Measurements from ENCODE around the gene RAB11FIP3.

The RAB11FIP3 gene

DNA sequence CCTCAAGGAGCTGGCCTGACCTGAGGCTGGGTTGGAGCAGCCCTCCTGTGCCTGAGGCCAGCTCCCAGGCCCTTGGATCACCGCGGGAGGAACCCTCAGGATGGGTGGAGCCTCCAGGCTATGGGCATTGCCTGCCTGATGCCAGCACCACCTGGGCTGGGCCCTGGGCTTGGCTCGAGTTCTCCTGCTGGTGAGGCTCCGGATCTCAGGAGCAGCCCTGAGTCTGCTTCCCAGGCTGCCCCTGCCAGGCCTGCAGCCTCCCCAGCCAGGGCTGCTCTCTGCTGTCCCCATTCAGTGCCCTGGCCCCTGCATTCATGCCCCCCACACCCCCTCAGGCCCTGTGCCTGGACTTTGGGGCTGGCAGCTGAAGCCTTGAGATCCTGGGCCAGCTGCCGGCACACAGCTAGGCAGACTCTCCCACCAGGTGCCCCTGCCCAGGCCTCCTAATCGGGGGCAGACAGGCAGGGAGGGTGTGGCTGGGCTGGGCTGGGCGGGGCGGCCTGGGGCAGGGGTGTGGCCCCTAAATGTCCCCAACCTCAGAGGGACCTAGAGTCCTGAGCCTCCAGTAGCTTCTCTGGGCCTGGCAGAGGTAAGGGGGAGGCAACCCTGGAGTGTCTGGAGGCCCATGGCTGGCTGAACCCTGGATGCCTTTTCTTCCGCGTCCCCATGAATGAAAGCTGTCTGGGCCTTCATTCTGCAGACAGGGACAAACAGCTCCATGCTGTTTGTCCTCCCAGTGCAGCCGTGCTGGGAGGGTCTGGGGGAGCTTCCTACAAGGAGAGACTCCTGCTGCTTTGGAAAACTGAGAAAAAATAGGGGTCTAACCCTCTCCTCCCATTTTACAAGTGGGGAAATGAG, 143.2 kb downstream of the RAB11FIP3 start:
- Mint-ChIP-seq H3K27me3 (no peaks in the 10 kb centered on the region), H3K9me3 (no peaks in the 10 kb centered on the region), H3K27ac (ENCODE audit: low read depth) (peak overlapping the region; percentile 87), H3K4me1 (peaks cover 26% of the 10 kb centered on the region), H3K36me3 (ENCODE audit: insufficient read depth) (peaks cover 15% of the 10 kb centered on the region), H3K4me3 (peak overlapping the region; percentile 84)
- no peak for ATAC-seq (replicated peaks; ENCODE audit: extremely low read depth, poor library complexity, severe bottlenecking)
- DNase-seq (ENCODE audit: low spot score in 2 of 2): no peak

DNA sequence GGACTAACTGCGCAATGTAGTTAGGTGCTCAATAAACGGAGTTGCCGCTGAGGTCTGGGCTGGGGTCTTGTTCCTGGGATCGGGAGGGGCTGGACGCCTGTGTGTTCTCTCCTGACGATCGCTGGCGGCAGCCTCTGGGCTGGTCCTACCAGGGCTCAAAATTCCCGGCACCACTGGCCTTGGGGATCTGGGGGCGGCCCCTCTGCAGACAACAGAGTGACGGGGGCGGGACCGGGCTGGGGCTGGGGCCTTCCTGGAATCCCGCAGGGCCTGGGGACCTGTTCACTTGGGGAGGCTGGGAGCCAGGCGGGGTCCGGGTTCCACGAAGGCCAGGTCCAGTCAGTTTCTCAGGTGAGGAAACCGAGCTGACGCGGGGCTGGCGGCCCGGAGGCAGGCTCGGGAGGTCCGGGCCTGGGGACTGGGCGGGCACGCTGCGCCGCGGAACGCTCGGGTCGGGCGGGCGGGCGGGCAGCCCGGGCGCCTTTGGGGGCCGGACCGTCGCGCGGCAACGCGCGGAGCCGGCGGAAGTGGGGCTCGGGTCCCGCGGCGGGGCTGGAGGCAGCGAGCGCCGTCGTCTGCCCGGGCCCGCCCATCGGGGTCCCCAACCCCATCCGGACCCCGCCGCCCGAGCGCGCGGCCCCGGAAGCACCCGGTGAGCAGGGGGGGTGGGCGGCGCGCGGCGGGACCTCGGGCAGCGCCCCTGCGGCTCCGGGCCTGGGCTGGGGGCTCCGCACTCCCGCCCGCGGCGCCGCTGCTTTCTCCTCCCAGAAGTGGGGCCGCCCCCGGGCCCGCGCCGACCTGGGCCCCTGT, 144.2 kb downstream of the RAB11FIP3 start, which contains the start of gene PIGQ:
TSS of gene PIGQ (plus strand) at position 524 of the 810 bp plus-strand sequence. CDS start 4,107 bp downstream, outside the sequence.
- peak within 1 kb of the TSS; percentile 84 for H3K4me3 Mint-ChIP-seq
- peaks cover 15% of the 10 kb centered on the region for H3K36me3 Mint-ChIP-seq (ENCODE audit: insufficient read depth)
- peak; percentile 29 to 31 for DNase-seq (ENCODE audit: low spot score in 2 of 2)
- H3K27me3 Mint-ChIP-seq: no peaks in the 10 kb centered on the region
- peak within 1 kb of the TSS; percentile 95 for H3K27ac Mint-ChIP-seq (ENCODE audit: low read depth)
- H3K4me1 Mint-ChIP-seq: peaks cover 26% of the 10 kb centered on the region
- ATAC-seq (replicated peaks; ENCODE audit: extremely low read depth, poor library complexity, severe bottlenecking): peak; percentile 75
- no peaks in the 10 kb centered on the region for H3K9me3 Mint-ChIP-seq
